ENCODE data around the gene VAV2. TPM values are rescaled to one million over a fixed set of nuclear protein-coding genes. Genes with fewer than 3 reads are reported as not detected.

The VAV2 gene
- total RNA-seq, 2 donors from 2014 or later: 3.4 to 6.0 TPM

DNA sequence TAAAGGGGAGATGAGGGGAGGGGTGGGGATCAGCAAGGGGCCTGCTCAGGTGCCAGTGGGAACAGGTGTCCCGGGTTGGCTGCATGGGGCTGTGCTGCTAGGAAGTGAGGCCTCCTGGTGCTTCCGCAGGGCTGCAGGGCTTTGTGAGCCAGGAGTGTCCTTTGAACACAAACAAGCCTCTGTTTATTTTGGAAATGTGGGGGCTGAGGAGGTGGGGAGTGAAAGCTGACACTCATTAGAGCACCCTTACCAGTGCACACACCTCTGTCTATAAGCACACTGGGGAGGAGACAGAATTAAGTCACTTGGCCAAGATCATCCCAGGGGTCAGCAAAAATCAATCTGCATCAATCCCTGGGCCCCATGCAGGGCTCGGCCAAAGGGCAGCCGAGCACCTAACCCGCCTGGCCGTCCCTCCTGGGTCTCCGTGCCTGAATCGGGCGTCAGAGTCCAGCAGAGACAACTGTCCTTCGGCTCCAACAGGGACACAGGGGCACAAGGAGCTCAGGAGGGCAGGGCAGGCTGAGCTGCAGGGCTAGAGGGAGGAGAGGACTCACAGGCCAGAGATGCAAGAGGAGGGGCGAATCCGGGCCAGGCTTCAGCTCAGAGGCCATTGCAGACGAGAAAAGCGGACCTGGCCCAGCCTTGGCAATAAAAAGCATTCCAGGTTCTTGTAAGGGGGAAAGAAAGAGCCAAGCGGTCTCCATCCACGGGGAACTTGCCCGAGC lies 99.8 kb downstream of the VAV2 start:
- Histone ChIP-seq H3K4me1 (peaks cover 0 to 1% of the 10 kb centered on the region in 2 donors), H3K9me3 (no peaks in the 10 kb centered on the region), H3K27ac (no peak overlapping the region), H3K27me3 (no peaks in the 10 kb centered on the region), H3K4me3 (no peak overlapping the region), H3K36me3 (no peaks in the 10 kb centered on the region)
- DNase-seq (ENCODE audit: low spot score): no peak
- TF ChIP-seq, protein P1, sequence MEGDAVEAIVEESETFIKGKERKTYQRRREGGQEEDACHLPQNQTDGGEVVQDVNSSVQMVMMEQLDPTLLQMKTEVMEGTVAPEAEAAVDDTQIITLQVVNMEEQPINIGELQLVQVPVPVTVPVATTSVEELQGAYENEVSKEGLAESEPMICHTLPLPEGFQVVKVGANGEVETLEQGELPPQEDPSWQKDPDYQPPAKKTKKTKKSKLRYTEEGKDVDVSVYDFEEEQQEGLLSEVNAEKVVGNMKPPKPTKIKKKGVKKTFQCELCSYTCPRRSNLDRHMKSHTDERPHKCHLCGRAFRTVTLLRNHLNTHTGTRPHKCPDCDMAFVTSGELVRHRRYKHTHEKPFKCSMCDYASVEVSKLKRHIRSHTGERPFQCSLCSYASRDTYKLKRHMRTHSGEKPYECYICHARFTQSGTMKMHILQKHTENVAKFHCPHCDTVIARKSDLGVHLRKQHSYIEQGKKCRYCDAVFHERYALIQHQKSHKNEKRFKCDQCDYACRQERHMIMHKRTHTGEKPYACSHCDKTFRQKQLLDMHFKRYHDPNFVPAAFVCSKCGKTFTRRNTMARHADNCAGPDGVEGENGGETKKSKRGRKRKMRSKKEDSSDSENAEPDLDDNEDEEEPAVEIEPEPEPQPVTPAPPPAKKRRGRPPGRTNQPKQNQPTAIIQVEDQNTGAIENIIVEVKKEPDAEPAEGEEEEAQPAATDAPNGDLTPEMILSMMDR (IDR thresholded peaks at IDR 0.05): no peak

DNA sequence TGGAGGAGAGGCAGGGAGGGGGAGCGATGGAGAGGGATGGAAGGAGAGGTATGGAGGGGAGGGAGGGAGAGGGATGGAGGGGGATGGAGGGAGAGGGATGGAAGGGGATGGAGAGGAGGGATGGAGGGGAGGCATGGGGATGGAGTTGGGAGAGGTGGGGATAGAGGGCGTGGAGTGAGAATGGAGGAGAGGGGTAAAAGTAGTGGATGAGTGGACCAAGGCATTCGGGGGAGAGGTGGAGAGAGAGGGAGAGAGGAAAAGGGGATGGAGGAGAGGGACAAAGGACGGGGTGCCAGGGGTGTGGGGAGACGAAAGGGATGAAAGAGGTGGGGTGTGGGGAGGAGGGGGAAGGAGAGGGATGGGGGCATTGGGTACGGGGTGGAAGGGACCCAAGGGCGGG lies 100.4 kb downstream of the VAV2 start:
- TF ChIP-seq, protein P1 (IDR thresholded peaks at IDR 0.05): no peak

DNA sequence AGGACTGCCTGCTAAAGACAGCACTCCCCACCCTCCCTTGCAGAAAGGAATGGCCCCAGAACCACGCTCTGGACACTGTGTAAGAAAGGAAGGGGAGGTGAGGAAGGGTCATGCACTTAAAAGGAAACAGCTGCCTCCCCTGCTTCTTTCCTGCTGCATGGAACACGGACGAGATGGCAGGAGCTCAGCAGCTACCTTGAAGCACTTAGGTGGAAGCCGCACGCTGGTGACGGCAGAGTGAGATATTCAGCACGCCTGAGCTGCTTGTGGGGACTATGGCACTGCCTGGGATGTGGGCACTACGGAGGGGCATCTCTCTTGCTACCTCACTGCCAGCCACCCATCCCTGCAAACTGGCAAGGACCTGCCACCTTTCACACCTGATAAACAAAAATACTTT lies 101.5 kb downstream of the VAV2 start:
- TF ChIP-seq, protein P1 (IDR thresholded peaks at IDR 0.05): no peak
- H3K4me3 ChIP-seq: no peak overlapping the region
- no peaks in the 10 kb centered on the region for H3K36me3 ChIP-seq
- no peak overlapping the region for H3K27ac ChIP-seq
- H3K4me1 ChIP-seq: no peaks in the 10 kb centered on the region
- no peak for DNase-seq (ENCODE audit: low spot score)
- no peaks in the 10 kb centered on the region for H3K9me3 ChIP-seq
- no peaks in the 10 kb centered on the region for H3K27me3 ChIP-seq

More for the DNA sequence above, 100.4 kb downstream of the VAV2 start:
- no peaks in the 10 kb centered on the region for H3K4me1 ChIP-seq
- no peaks in the 10 kb centered on the region for H3K36me3 ChIP-seq
- no peaks in the 10 kb centered on the region for H3K27me3 ChIP-seq
- DNase-seq (ENCODE audit: low spot score): no peak
- no peak overlapping the region for H3K27ac ChIP-seq
- H3K9me3 ChIP-seq: no peaks in the 10 kb centered on the region
- H3K4me3 ChIP-seq: no peak overlapping the region

DNA sequence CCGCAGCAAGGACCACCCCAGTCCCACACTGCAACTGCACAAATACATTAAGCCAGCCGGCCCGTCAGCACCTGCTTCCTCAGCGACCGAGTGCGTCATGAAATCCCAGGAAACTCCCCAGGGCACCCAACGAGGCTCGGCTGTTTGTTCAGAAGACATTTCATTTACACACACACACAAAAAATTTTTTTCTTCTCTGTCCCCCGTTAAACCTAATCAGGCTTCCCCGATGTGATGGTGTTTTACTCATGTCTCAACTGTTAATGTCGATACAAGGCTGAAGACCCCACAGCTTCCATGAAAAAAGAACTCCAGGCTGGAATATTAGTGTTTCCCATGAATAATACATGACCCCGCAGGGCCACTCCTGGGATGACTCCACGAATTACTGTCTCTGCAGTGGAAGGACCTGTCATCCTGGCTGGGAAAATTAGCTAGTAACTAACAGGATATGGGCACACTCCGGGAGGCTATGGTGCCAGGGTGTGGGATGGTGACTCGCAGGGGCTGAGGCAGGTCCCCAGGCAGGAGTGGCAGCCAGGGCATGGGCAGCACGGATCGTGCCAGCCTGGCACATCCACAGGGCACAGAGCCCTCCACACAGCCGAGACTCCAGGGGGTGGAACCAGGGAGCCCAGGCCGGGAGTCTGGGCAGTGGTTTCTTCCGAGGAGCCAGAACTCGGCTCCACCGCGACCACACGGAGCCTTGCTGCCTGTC lies 102.4 kb downstream of the VAV2 start:
- H3K4me3 ChIP-seq: no peak overlapping the region
- H3K27me3 ChIP-seq: no peaks in the 10 kb centered on the region
- no peak overlapping the region for H3K27ac ChIP-seq
- no peaks in the 10 kb centered on the region for H3K9me3 ChIP-seq
- no peaks in the 10 kb centered on the region for H3K4me1 ChIP-seq
- TF ChIP-seq, protein P1 (IDR thresholded peaks at IDR 0.05): no peak
- H3K36me3 ChIP-seq: no peaks in the 10 kb centered on the region
- DNase-seq (ENCODE audit: low spot score): no peak

DNA sequence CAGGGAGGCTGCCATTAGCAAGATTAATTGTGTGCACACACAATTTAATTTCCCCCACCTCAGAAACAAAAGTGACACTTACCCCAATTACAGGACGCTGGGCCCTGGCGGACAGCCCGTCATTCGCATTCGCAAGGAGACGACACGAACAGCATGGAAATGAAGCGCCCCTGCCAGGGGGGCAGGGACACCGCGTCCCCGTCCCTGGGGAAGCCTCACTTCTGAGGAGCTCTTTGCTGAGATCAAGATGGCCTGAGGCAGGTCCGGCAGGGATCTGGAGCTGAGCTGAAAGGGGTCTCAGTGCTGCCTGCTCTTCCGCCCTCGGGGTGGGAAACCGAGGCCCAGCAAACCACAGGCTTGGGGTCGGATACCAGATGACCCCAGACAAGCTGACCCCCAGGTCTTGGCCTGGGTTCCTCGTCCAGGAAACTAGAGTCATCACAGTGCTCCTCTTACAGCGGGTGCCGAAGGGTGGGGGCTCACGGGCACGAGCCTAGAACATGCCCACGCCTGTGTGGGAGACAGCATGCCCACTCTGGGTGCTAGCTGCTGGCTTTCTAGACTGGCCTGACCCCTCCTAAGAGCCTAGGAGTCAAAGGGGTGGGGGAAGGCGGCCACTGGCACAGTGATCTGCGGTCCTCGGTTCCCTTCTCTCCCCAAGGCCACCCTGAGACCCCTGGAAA lies 103.2 kb downstream of the VAV2 start:
- no peaks in the 10 kb centered on the region for H3K9me3 ChIP-seq
- no peak overlapping the region for H3K27ac ChIP-seq
- TF ChIP-seq, protein P1 (IDR thresholded peaks at IDR 0.05): no peak
- DNase-seq (ENCODE audit: low spot score): no peak
- H3K4me1 ChIP-seq: no peaks in the 10 kb centered on the region
- H3K27me3 ChIP-seq: no peaks in the 10 kb centered on the region
- no peaks in the 10 kb centered on the region for H3K36me3 ChIP-seq
- H3K4me3 ChIP-seq: no peak overlapping the region
